HG03439 (cell line): ENCODE results near the gene SCN7A.
"Not testable (repeated sequence)": the region's sequence is repeated elsewhere in the genome, so short reads cannot be mapped to it uniquely, and the experiment has no call there.

ENCODE experiments used
- ATAC-seq: cut with Tn5 transposase; IDR thresholded peaks from one replicate; pipeline ENCODE4 v1.9.1; 2021; ENCODE audit warnings: mild to moderate bottlenecking, moderate library complexity; ENCODE audit not compliant: unreplicated experiment

The SCN7A gene

GRCh38 chr2:166454006-166454595 lies 39.9 kb downstream of the SCN7A start:
- ATAC-seq, result no peak

- no peak for ATAC-seq
Observed at GRCh38 chr2:166451468-166451867, 42.6 kb downstream of the SCN7A start.

GRCh38 chr2:166449439-166449838 lies 44.6 kb downstream of the SCN7A start:
- no peak for ATAC-seq

GRCh38 chr2:166448106-166448505 lies 45.9 kb downstream of the SCN7A start:
- ATAC-seq, result no peak

GRCh38 chr2:166444306-166444705 lies 49.7 kb downstream of the SCN7A start:
- ATAC-seq, result no peak

GRCh38 chr2:166440313-166440712 lies 53.7 kb downstream of the SCN7A start:
- ATAC-seq, result no peak

GRCh38 chr2:166439078-166439477 lies 55.0 kb downstream of the SCN7A start:
- no peak for ATAC-seq

- ATAC-seq, result no peak
Observed at GRCh38 chr2:166436976-166437375, 57.1 kb downstream of the SCN7A start.

- ATAC-seq, result no peak
Observed at GRCh38 chr2:166436189-166436588, 57.9 kb downstream of the SCN7A start.

GRCh38 chr2:166434491-166434890 lies 59.6 kb downstream of the SCN7A start:
- no peak for ATAC-seq

- ATAC-seq, result no peak
Observed at GRCh38 chr2:166433457-166433856, 60.6 kb downstream of the SCN7A start.

GRCh38 chr2:166432331-166432730 lies 61.7 kb downstream of the SCN7A start:
- no peak for ATAC-seq

GRCh38 chr2:166424841-166425240 lies 69.2 kb downstream of the SCN7A start:
- no peak for ATAC-seq

- ATAC-seq, result no peak
Observed at GRCh38 chr2:166419616-166419934, 74.5 kb downstream of the SCN7A start.

GRCh38 chr2:166418853-166419615 lies 75.0 kb downstream of the SCN7A start:
- no peak for ATAC-seq

GRCh38 chr2:166417669-166418068 lies 76.4 kb downstream of the SCN7A start:
- no peak for ATAC-seq

- no peak for ATAC-seq
Observed at GRCh38 chr2:166413255-166413654, 80.8 kb downstream of the SCN7A start.

- no peak for ATAC-seq
Observed at GRCh38 chr2:166411473-166412230, 82.4 kb downstream of the SCN7A start.

- ATAC-seq, result no peak
Observed at GRCh38 chr2:166410828-166411472, 83.1 kb downstream of the SCN7A start.

GRCh38 chr2:166407746-166408145 lies 86.3 kb downstream of the SCN7A start:
- not testable (repeated sequence) for ATAC-seq

- no peak for ATAC-seq
Observed at GRCh38 chr2:166406374-166406773, 87.7 kb downstream of the SCN7A start.

- ATAC-seq, result no peak
Observed at GRCh38 chr2:166405569-166405926, 88.5 kb downstream of the SCN7A start.
